Omental fat pad (tissue), 4 donors: Measurements from ENCODE around the gene LRP1. TPM values are rescaled to one million over a fixed set of nuclear protein-coding genes. Genes with fewer than 3 reads are reported as not detected.

Experiments
- ATAC-seq: fragments of 150-250 bp; one replicate; pipeline ENCODE4 v1.9.1; 2016; ENCODE audit warnings: mild to moderate bottlenecking, moderate library complexity; ENCODE audit not compliant: low FRiP score
- DNase-seq: peaks from one replicate; pipeline ENCODE4 v3.0.0-alpha.2; 2019; ENCODE audit warnings: low spot score
- total RNA-seq, 4 donors: library from RNA; depleted of rRNA; stranded (reverse); fragments of >200 nt; gene quantifications; one replicate each; pipeline ENCODE4 v1.1.0, GENCODE V29; 2016
- TF ChIP-seq, protein P1 (sequence below), 3 donors: fragments of 450-650 bp; IDR thresholded peaks; one replicate each; pipeline ENCODE4 v1.5.1; 2016 to 2017; ENCODE audit warnings: antibody characterized with exemption in 3 of 3, mild to moderate bottlenecking in 3 of 3, moderate library complexity in 2 of 3

LRP1 gene
- total RNA-seq, 4 donors from 2014 or later: 312 to 592 (median 571) TPM

DNA sequence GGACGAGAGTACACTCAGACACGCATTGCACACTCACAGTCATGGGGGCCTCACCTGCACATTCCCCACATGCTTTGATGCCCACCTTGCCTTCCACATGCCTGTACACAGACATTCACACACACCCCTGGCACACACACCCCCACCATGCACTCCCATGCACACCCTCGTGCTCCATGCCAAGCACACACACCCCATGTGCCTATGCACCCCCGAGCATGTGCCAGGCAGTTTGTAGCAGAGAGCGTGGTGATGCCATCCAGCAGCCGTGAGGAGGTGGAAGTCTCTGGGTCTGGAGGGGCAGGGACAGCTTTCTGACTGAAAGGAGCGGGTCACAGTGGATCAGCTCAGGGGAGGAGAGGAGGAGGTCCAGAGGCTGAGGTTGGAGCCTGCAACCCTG is 77.6 kb downstream of the LRP1 start:
- DNase-seq: no peak
- peak; percentile 2 for ATAC-seq
- TF ChIP-seq, protein P1, sequence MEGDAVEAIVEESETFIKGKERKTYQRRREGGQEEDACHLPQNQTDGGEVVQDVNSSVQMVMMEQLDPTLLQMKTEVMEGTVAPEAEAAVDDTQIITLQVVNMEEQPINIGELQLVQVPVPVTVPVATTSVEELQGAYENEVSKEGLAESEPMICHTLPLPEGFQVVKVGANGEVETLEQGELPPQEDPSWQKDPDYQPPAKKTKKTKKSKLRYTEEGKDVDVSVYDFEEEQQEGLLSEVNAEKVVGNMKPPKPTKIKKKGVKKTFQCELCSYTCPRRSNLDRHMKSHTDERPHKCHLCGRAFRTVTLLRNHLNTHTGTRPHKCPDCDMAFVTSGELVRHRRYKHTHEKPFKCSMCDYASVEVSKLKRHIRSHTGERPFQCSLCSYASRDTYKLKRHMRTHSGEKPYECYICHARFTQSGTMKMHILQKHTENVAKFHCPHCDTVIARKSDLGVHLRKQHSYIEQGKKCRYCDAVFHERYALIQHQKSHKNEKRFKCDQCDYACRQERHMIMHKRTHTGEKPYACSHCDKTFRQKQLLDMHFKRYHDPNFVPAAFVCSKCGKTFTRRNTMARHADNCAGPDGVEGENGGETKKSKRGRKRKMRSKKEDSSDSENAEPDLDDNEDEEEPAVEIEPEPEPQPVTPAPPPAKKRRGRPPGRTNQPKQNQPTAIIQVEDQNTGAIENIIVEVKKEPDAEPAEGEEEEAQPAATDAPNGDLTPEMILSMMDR (IDR thresholded peaks at IDR 0.05): no peak

DNA sequence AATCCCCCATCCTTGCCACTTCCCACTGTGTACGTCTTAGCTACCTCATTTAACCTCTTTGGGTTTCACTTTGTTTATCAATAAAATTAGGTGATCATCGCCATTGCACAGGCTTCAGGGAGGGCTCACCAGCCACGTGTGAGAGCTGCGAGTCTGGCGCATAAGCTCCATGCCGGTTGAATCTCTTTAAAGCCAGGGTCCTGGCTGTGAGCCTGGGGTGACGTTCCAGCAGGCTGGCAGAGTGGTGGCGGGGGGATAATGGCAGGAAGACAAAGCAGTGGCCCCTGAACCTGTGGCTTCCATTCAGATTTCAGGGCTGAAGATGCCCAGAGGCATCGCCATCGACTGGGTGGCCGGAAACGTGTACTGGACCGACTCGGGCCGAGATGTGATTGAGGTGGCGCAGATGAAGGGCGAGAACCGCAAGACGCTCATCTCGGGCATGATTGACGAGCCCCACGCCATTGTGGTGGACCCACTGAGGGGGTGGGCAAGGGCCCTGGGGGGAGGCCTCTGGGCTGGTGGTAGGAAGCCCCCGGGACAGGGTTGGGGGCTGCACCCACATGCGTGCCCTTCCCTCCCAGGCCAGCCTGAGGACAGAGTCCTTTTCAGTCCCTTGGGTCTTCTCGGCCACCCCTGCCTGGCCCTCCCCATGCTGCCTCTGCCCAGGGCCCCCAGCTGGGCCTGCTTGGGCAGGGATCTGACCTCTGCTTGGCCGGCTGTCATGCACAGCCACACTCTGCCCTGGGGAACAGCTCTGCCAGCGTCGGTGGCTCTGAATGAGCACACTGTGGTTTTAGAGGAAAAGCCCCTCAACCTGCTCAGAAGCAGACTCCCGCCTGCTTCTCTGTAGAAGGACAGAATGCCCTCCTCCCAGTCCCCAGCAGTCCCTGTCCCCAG is 79.7 kb downstream of the LRP1 start:
- no peak for ATAC-seq
- DNase-seq: no peak
- TF ChIP-seq, protein P1 (IDR thresholded peaks at IDR 0.05): no peak

DNA sequence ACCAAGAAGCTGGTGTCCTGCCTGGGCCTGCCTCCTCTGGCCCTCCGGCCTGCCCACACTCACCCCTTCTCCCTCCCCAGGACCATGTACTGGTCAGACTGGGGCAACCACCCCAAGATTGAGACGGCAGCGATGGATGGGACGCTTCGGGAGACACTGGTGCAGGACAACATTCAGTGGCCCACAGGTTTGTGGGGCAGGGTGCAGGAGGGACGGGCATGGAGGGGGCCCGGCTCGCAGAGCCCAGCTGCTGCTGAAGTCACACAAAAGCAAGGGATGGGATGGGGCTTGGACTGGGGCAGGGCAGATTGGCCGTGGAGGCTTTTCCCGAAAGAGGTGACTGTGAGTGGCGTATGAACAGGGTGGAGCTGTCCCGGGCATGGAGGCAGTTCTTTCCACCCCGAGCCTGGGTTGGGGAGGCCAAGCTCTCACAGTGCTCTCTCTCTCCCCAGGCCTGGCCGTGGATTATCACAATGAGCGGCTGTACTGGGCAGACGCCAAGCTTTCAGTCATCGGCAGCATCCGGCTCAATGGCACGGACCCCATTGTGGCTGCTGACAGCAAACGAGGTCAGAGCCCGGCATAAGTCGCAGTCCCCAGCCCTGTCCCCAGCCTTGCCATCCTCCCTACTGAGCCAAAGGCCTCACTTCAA is 80.5 kb downstream of the LRP1 start:
- DNase-seq: no peak
- no peak for ATAC-seq
- TF ChIP-seq, protein P1 (IDR thresholded peaks at IDR 0.05): no peak

DNA sequence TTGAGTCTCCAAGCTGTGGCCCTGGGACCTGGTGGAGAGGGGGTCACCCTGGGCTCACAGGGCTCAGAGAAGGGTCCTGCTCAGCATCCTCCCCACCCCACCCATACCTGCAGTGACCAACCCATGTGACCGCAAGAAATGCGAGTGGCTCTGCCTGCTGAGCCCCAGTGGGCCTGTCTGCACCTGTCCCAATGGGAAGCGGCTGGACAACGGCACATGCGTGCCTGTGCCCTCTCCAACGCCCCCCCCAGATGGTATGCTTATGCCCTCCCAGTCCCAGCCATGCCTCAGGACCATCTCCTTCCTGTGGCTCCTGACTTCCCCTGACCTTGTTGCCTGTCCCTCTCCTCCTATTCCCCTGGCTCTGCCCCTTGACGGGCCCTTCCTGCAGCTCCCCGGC is 81.6 kb downstream of the LRP1 start:
- TF ChIP-seq, protein P1 (IDR thresholded peaks at IDR 0.05): no peak
- ATAC-seq: no peak
- no peak for DNase-seq

DNA sequence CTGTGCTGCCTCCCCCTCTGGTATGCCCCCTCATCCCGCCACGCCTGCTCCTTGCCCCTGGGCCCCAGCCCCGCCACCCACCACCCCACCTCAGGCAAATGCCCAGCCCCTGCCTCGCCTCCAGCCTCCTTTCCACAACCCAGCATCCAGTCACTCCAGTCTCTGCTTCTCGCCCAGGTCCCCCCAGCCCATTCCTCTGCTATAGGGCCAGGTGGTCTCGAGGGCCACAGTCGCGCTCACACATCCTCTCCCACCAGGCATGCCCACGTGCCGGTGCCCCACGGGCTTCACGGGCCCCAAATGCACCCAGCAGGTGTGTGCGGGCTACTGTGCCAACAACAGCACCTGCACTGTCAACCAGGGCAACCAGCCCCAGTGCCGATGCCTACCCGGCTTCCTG is 82.2 kb downstream of the LRP1 start:
- TF ChIP-seq, protein P1 (IDR thresholded peaks at IDR 0.05): no peak
- no peak for DNase-seq
- no peak for ATAC-seq

DNA sequence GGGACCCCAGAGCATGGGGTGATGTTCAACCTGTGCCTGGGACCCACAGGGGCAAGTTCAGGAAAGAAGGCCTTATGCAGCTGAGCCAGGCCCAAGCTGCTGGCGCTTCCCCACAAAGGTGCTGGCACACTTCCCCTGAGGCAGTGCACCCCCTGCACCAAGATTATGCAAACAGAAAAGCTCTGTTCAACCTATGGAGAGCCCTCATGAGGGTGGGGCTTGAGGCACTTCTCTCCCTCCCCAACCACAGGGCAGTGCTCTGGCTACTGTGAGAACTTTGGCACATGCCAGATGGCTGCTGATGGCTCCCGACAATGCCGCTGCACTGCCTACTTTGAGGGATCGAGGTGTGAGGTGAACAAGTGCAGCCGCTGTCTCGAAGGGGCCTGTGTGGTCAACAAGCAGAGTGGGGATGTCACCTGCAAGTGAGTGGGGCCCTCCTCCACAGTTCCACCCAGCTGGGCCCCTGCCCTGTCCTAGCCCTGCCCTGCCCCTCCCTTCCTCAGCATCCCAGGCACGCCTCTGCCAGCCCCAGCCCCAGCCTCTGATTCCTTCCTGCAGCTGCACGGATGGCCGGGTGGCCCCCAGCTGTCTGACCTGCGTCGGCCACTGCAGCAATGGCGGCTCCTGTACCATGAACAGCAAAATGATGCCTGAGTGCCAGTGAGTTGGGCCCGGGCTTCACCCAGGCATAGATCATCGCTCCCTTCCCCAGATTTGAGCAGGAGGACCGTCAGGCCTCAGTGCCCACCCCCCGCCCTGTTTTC is 82.8 kb downstream of the LRP1 start:
- no peak for ATAC-seq
- no peak for DNase-seq
- TF ChIP-seq, protein P1 (IDR thresholded peaks at IDR 0.05): no peak
